ENCODE data around the gene TRIP11.

The TRIP11 gene

DNA sequence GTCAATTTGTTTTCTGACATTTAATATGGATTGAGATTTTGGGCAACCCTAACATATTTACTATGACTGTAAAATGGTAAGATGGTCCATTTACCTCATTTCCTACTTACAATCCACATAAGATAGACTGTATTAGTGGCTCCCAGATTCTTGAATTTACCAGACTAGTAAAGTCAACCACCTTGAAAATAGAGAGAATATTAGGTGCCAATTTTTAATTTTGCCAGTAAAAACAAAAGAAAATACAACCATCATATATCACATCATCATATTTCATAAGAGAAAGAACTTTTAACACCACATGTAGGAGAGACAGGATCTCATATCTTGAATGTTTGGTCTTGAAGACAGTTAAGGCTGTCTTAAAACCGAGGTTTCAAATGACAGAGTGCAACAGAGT is 84.7 kb downstream of the TRIP11 start:
- no peak for DNase-seq (ENCODE audit: low read depth in 2 of 2)

DNA sequence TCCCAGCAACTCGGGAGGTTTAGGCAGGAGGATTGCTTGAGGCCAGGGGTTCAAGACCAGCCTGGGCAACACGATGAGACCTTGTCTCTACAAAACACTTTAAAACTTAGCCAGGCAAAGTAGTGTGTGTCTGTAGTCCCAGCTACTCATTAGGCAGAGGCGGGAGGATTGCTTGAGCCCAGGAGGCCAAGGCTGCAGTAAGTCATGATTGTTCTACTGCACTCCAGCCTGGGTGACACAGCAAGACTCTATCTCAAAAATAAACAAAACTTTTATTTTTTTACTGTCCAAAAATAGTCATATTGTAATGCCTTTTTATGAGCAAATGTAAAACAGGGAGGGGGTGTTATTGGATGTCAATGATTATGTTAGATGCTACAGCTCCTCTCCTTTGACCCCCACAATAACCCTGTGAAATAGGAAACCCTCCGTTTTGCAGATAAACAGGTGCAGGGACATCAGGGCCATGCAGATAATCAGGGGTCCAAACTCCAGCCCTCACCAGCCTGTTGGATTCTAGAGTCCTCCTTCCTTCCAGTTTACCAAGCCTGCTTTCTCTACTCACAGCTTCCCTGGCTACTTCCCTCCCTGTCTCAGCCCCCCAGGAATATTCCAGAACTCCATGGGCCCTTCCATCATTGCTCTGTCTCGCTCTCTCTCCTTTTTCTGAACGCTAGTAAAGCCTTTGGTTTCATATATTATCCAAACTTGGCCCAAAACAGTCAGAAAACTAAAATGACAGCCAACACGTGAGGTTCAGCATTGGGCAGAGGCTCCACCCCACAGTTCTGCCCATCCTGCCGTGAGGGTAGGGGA is 86.5 kb downstream of the TRIP11 start:
- no peak for DNase-seq (ENCODE audit: low read depth in 2 of 2)

DNA sequence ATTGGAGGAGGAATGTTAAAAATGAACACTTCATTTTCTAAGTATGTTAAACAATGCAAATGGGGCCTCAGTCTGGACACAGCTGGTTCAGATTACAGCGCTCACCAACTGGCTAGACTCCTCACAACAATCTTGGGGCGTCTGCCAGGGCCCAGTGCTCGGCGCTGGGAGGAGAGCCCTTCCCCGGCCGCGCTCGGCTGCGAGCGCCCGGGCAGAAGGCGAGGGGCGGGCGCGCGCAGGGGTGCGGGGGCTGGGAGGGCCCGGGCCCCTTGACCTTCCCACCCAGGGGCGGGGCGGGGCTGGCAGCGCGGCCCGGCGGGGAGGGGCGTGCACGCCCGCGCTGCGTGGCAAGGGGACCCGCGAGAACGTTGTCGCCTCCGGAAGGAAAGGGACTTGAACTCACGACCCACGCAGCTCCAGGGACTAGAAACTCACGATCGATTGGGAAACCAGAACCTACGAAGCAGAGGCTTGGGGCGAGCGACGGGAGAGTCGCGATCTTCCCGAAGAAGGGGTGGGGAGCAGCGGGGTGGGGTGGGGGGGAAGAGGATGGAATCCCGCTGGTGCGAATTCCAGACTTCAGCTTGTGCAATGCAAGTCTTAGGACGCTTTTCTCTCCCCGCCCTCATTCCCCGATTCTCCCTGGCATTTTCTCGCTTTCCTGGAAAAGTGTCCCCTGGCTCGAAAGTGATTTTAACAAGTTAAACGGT is 92.2 kb downstream of the TRIP11 start, which contains the start of gene FBLN5:
TSS of gene FBLN5 (minus strand) at position 220 of the 710 bp plus-strand sequence. CDS start 465 bp downstream, outside the sequence.
- peak in 1 of 2 donors; percentile 17 for DNase-seq (ENCODE audit: low read depth in 2 of 2)

DNA sequence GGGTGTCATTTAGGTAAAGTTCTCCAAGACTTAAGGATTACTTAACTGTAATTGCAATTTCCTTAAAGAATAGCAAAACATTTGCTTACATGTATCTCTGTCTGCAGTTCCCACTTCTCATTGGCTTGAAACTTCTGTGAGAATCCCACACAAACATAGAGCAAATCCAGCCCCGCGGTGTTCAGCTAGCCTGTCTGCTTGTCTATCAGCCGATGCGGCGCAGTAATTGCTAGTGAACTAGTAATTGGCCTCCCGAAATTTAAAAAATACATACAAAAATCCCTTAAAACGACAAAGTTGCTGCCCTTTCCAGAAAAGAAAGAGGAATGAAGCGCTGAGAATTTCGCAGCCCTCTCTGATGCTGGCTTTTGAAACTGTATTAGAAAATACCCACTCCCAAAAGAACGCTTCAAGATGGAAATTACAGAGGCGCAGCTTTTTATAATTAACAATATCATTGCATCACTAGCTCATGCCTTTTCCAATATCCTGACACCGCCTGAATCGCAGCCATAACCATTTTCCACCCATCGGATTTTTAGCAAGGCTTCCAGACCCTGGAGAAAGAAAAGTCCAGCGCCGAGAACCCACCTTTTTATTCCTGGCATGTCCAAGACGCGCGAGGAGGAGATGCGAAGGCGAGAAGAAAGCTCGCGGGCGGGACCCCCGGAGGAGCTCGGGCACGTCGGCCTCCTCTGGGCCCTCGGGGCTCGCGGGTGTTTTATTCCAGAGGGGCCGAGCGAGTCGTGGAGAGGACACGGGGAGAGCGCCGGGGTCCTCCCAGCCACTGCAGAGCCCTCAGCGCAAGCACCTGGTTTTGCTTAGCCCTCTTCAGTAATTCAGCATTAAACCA is 93.0 kb downstream of the TRIP11 start:
- no peak for DNase-seq (ENCODE audit: low read depth in 2 of 2)

DNA sequence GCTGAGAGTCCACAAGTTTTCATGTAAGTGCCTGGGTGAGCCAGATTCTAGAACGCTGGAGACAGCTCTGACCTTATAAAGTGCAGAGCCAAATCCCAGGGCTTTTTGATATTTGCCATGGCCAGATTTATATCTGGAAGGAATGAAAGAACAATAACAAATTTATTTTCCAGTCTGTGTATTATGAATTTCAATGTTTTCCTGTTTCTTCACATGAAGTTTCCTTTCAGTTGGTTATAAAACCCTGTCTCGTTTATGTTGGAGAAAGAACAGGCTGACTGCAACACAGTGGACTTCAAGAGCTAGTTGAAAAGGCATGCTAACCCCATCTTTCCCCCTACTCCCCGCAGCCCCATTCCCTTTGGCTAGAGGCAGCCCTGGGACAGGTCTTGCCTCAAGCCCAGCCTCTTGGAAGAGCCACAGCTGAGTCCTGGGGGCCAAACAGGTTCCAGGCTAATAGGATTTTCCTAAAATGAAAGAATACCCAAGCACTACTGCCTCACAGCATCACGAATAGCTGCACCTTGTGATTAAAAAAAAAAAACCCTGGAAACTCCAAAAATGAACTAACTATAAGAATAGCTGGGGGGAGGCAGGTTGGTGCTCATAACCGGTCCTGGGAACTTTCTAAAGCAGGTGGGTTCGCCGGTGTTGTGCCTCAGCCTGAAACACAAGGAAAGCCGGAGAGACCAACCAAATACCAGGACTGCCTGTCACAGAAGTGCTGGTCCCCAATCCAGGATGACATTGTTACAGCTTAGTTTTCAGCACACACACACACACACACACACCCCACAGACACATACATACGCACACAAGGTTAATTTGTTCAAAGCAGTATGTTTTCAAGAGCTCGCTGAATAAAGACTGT is 93.9 kb downstream of the TRIP11 start:
- DNase-seq (ENCODE audit: low read depth in 2 of 2) = no peak

DNA sequence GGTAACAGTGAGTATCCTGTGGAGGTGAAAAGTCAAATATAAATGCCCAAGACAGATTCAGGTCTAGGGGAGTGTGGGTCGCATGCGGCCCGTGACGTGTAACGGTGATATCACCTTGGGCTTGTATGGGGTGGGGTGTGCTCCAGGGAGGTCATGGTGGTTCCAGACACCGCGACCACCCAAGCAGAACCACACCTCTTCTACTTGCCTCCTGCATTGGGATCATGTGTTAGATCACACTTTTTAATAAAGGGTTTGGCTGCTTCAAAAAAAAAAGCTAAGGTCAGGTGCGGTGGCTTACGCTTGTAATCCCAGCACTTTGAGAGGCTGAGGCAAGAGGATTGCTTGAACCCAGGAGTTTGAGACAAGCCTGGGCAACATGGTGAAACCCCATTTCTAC is 96.9 kb downstream of the TRIP11 start:
- DNase-seq (ENCODE audit: low read depth in 2 of 2) = no peak

DNA sequence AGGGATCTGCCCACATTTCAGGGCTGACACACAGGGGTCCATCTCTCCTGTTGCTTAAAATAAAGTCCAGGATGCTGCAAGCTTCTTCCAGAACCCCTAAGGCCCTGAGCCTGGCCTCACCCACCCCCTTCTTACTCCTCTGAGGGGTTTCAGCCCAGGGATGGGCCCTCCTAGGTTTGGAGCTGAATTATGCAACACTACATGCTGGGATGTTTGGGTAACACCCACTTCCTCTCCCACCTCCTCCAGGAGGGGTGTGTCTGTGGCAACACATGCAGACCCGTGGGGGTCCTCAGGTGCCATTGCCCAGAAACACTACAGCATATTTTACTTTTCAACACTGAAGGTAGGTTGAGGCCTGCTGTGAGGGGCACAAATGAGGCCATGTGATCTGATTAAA is 97.7 kb downstream of the TRIP11 start:
- DNase-seq (ENCODE audit: low read depth in 2 of 2) = no peak

DNA sequence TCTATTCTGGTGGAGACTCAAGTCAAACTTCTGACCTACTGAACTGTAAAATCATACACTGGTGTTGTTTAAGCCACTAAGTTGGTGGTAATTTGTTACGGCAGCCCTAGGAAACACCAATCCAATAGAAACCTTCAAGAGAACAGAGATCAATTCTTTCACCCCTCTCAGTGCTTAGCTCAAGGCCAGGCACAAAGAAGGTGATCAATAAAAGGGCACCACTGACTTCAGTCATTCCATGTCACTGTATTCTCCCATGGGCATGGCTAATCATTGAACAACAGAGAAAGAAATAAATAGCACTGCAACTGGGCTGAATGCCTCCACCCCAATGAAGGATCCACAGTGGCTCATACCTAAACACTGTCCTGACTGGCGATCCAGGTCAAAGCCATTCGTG is 99.7 kb downstream of the TRIP11 start:
- DNase-seq (ENCODE audit: low read depth in 2 of 2) = no peak

DNA sequence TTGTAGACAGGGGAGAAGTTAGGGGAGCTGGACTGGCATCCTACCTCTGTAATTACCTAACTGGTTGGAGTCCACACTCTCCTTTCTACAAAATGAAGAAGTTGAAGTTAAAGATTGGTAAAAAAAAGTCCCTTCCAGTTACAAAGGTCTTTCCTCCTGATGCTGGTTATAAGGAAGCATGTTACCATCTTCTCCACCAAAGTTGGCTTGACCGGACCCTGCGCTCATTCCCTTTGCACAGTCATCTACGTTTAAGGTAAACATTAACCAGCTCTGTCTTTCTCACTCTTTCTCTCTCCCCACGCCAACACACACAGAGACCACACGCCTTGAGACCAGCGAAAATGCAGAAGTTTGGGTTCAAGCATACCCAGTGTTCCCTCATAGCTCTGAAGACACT is 104.3 kb downstream of the TRIP11 start:
- no peak for DNase-seq (ENCODE audit: low read depth in 2 of 2)

DNA sequence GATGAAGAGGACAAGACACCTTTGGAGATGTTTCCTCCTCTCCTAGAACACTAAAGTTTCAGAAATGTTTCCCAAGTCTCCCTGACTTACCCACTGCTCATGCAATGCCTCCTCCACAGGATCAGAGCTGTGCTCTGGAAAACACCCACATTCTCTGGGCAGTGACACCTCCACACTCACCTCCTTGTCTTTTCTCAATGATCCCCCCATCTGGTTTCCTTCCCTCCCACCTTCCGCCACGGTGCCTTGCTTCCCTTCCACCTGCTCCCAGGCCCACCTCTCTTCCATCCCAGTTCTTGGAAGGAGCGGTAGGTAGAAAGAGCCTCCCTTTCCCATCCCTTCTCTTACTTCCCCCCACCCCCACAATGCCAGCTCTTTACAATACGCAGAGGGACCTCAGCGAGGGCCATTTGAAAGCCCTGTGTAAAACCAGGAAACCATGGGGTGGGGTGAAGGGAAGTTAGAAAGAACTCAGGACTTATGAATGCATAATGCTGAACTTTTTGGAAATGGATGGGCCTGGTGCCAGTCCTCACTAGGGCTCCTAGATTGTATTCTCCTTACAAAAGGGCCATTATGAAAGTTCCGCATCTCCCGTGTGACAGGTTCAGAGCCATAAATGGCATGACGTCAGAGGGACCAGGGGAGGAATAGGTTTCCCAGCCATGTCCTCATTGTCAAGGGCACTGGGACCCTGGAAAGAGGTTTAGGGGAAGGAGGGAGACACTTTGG is 105.1 kb downstream of the TRIP11 start:
- DNase-seq (ENCODE audit: low read depth in 2 of 2) = no peak

DNA sequence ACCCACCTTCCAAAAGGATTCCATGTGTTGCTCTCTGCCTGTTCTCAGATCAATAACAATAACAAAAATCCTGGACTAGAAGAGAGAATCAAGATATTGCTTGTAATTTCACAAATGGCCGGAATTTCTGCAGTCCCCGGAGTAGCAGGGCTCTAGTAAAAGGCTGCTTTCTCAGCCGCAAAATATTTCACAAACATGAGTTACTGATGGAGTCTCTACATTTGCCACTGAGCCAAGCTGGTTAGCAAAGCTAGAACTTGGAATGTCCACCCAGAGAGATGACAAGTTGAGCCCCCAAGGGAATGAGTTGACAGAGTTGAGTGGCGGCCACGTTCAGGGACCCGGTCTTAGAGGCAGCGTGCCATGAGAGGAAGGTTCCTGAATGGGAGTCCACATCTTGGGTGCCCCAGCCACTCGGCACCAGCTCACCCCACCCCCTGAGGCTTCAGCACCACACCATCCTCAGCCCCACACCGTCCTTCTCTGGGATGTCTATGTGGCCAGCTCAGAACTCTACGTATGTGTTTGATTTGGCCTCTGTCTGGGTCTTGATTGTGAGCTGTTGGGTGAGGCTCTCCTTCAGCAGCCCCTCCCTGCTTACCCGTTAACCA is 108.3 kb downstream of the TRIP11 start:
- no peak for DNase-seq (ENCODE audit: low read depth in 2 of 2)

DNA sequence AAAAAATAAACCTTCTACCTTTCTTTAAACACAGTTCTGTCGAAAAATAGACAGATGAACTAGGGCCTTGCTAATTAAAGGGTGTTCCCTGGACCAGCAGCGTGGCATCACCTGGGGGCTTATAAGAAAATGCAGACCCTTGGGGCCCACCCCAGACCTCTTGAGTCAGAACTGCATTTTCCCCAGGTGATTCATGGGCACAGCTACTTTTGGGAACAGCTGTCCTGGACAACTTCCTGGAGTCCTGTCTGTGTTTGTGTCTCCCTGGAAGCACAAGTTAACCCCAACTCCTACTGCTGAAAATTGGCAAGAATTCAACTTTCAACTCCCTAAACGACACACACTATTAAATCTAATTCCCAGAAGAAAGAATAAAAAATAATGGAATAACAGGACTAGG is 110.2 kb downstream of the TRIP11 start:
- DNase-seq (ENCODE audit: low read depth in 2 of 2) = no peak

DNA sequence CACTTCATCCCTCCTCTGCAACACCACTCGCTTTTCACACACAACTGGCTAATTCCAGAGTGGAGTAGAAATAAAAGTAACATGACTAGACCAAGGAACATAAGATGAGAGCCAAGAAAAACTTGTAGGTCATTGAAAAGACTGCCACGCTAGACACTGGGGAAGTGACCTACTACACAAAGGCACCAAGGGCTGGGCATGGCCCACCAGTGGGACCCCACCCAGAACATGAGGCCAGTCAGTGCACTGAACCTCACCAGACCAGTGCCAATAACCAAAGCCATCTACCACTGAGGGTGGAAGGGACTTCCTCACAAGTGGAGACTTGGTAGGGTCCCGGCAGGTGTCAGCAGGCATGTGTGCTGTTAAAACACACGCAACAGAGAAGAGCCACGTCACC is 112.1 kb downstream of the TRIP11 start:
- no peak for DNase-seq (ENCODE audit: low read depth in 2 of 2)

DNA sequence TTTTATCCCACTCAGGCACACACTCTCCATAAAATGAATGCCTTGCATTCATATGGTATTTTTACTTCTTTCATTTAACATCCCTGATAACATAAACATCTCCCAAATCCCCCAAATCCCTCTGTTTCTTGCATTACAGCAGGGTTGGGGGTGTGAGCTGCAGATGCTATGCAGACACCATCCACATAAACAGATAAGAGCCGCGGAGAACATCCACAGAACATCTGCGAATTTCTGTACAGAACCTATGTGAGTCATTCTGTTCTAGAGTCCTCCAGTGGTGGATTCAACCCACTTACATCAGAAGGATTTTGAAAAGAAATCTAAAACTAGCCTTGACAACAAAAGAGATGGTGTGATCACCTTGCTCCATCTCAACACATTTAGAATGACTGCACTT is 112.7 kb downstream of the TRIP11 start:
- DNase-seq (ENCODE audit: low read depth in 2 of 2) = no peak

DNA sequence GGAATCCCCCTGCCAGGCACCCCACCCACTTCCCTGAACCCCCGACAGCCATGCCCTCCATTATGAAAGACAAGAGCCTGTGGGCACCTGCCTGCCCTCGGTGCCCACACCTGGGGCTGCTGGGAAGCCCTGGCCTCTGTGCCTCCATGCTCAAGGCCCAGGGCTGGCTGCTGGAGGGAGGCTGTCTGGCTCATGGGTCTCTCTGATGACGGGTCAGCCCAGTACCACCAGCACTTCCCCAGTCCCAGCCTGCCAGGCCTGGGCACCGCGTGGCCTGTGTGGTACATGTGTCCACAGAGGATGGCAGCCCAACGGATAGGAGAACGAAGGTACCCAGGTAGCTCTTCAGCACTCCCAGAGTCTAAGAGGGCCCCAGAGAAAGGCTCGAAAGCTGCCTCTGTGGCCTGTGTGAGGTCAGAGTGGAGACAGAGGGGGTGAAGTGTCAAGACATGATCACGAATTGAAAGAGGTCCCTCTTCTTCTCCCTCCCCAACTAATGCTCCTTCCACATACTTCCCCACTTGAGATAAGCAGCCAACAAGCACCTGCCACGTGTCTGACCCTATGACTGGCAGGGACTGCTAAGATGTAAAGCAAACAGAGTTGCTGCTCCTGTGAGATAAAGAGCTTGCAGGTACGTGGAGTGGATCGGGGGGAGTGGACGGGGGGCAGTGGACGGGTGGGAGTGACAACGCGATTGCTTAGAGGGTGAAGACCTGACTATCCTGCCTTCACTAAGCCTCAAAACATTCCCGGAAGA is 113.5 kb downstream of the TRIP11 start:
- DNase-seq (ENCODE audit: low read depth in 2 of 2) = no peak

DNA sequence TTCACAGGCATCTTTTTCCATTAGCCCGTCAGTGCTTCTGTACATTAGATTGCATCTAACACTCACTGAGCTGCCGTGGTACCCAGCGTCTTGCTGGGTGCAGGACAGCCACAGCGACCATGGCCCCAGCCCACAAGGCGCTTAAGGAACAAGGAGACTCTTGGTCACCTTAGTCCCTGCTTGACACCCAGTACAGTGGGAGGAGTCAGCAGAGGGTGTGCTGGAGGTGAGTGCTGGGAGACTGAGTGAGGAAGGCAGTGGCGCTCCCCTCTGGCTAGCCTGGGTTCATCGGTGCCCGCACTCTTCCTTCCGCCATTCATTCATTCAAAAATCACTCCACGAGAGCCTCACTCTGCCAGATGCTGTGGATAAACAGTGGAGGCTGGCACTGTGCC is 114.1 kb downstream of the TRIP11 start:
- no peak for DNase-seq (ENCODE audit: low read depth in 2 of 2)

DNA sequence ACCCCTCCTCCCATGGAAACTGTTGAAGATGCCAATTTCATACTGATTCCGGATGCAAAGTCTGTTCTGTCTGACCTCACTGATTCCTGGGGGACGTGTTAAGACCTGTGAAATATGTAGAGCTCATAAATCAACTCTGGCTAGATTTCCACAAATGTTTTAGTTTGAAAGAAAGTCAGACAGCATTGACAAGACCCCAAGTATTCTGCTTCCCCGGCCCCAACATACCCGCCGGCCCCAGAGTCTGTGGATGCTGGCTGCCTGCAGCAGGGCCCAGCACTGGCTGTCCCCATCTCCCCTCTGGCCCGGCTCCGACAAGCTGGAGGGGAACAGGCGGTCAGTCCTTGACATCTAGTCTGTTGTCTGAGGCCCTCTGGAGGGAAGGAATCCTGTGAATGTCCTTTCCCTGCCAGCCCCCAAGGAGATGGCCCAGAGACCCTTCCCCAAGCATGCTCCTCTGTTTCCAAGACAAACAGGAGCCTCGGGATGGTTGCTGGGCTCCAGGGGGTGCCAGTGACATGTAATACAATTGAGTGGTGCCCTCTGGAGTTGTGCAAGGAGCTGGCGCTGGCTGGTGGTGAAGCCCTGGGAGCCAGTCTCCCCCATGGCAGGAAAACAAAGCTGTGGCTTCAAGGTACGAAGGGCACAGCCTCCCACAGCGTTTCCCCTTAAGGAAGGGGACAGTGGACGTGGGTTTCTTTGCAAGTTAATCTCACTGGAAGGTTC is 114.7 kb downstream of the TRIP11 start:
- DNase-seq (ENCODE audit: low read depth in 2 of 2) = no peak

DNA sequence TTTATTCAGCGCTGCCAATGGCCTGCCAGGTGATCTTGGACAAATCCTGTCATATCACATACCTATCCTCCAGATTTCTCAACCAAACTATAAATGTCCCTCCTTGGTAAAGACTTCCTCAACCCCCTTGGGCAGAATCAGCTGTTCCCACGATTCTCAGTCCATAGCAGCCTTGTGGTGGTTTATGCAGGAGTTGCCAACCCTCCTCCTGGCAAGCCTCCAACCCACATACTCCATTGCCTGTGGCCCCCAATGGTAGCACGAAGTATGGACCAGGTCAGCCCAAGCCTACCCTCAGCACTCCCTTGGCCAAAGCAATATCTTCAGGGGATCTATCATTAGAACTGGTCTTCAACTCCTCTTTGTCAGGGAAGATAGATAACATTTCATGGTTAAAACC is 119.3 kb downstream of the TRIP11 start:
- DNase-seq (ENCODE audit: low read depth in 2 of 2) = no peak

DNA sequence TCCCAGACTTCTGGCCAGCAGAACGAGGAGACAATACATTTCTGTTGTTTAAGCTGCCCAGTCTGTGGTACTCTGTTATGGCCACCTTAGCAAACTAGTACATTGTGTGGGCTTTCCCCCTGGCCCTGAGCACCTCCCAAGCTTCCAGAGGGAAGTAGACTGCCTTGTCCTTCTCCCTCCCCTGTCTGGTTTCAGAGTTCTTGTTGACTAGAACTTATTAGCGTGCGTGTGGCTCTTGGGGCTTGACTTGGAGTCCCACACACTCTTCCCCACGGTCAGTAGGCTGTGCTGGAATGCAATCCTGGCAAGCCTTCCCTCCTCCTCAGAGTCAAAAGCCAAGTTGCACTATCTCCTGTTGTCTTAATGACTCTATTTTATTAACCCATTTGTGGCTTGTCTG is 120.0 kb downstream of the TRIP11 start:
- no peak for DNase-seq (ENCODE audit: low read depth in 2 of 2)

Measured in stimulated activated CD4-positive, alpha-beta T cell treated with anti-CD3 and anti-CD28 coated beads, Interleukin-1b, Interleukin-23, amount 100 ng/mL, for 1 hour (primary cell).